Activated effector memory CD4-positive, alpha-beta T cell treated with anti-CD3 and anti-CD28 coated beads, Interleukin-2, amount 50 U/mL, for 16 hours (primary cell): Measurements from ENCODE around the gene HAUS7.

Experiments used
- DNase-seq: peaks from one replicate; pipeline ENCODE4 v3.0.0-alpha.2; 2020

Gene HAUS7

DNA sequence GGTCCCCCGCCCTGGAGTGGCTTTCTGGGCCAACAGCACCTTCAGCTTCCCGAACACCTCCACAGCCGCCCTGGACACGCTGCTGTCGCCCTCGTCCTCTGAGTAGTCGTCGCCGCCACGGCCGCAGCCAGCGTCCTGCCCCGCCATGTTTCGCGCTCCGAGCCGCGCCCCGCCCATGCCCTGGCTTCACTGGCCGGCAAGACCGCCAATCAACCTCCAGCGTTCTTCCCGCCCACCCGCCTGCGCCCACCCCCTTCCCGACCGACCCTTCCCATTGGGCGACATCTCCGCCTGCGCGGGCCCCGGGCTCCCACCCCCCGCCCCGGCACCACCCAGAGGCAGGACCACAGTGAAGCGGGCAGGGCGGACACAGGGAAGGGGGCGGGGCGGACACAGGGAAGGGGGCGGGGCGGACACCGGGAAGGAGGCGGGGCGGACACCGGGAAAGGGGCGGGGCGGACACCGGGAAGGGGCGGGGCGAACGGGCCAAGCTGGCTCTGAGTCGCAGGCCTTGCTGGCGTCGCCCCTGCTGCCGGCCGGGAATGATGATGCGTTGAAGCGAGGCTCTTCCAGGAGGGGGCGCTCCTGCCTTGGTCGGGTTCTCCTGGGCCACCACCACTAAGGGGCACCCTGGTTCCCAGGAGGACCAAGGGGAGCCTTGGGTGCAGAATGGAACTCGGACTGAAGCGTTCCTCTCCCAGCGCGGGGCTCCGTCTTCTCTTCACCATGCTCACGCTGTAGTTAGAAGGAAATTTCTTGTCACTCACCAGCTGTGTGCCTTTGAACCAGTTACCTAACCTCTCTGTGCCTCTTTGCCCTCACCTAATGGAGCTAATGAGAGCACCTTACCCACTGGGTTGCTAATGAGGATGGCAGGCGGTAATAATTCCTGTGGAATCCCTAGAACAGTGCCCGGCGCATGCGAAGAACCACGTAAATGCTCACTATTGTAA, at the start of gene HAUS7:
HAUS7 (minus strand) TSS at position 166 of the 953 bp plus-strand sequence; CDS start at position 147, 19 bp downstream.
- peak; percentile 94 for DNase-seq

DNA sequence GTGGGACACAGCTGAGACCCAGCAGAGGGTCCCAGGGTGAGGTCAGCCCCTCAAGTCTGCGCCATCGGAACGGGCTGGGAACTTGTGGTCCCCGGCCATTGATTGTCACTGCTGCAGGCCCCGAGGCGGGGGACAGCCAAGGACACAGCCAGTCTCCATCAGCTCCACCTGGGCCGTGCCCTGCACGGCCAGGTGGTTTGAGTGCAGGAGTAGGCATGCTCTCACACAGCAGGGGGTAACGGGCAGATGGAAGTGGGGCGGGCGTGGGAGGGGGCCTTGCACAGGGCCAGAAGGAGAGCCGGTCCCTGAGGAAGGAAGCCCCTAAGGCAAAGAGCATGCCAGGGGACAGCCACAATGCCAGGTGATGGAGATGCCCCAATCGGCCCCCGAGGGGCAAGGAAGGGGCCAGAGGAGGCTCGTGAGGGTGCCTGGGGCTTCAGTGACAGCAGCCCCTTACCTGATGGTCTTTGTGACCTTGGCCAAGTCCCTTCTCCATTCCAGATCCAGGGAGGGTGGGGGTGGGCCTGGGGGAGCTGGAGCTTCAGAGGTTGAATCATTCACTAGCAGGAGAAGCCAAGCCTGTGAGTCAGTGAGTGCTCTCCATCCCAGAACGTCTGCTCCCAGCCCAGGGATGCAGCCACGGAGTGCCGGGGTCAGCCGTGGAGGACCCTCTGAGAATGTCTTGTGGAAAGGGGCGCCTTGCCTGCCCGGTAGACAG, 49.4 kb upstream of the HAUS7 start:
- no peak for DNase-seq

DNA sequence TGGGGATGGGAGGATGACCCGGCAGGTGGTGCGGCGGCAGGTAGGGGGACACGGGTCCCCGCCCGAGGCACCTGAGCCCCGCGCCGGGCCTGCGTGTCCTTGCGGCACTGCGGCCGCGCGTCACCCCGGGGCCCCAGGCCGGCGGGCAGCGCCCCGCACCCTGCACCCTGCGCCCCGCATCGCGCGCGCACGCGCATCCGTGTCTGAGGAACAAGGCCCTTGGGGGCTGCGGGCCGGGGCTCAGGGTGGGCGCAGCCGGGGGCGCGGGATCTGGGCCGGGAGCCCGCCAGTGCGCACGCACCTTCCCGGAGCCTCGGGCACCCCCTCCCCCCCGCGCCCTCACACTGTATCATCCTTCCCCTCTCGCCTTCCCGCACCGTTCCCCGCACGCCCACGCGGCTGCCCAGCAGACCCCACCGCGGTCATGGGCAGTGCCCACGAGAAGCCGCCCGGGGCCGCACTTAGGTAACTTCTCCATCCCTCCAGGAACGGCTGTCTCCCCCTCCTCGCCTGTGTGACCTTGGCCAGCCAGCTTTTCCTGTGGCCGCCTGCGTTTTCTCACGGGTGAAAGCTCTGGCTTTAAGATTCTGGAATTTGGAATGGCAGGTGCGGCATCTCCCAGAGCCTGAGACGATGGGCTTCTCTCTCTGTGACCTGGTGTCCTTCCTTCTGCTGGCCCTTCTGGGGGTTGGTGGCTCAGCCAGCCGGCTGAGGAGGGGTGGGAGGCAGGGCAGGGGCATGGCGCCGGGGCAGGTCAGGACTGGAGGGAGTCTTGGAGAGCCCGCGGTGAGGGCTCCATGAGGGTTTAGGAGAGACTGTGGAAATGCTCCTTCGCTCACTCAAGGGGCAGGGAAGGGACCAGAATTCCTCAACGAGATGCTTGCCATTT, 47.8 kb upstream of the HAUS7 start:
- no peak for DNase-seq

GRCh38 chrX:153517423-153517822, 47.0 kb upstream of the HAUS7 start, which contains the start of gene ATP2B3:
Gene ATP2B3, plus strand, starts transcription at chrX:153517642. Its CDS starts 18,606 bp downstream, at chrX:153536248.
- no peak for DNase-seq

DNA sequence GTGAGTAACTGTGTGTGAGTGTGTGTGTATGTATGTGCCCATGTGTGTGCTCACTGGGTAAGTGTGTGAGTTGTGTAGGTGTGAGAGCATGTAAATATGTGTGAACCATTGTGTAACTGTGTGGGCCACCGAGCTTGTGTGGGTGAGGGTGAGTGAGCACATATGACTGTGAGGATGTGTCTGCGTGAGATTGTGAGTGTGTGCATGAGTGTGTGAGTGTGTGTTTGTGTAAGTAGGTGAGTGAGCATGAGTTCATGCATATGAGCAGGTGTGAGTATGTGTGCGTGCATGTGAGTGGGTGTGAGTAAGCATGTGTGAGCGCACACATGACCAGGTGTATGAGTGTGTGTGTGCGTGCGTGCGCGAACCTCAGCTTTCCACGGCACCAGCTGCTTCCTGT, 45.7 kb upstream of the HAUS7 start:
- no peak for DNase-seq

GRCh38 chrX:153515435-153515834, 45.1 kb upstream of the HAUS7 start:
- DNase-seq: no peak

DNA sequence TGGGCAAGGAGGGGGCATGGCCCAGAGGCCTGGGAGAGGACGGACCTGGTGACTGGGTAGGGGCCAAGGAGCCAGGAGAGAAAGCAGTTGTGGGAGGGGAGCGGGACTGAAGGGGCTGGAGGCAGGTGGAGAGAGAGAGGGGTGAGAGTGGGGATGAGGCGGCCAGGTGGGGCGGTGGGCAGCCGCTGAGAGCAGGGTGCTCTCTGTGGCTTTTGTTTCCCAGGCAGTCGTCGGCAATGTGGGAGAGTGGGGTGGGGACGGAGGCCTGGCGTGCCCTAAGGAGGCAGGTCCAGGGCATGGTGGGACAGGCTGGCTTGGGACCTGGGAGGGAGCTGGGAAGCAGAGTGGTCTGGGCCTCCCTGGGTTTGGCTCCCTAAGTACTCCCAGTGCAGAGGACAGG, 43.9 kb upstream of the HAUS7 start:
- DNase-seq: no peak

- DNase-seq: no peak
Observed at GRCh38 chrX:153513265-153513664, 42.9 kb upstream of the HAUS7 start.

GRCh38 chrX:153512501-153512893, 42.1 kb upstream of the HAUS7 start:
- DNase-seq: no peak

DNA sequence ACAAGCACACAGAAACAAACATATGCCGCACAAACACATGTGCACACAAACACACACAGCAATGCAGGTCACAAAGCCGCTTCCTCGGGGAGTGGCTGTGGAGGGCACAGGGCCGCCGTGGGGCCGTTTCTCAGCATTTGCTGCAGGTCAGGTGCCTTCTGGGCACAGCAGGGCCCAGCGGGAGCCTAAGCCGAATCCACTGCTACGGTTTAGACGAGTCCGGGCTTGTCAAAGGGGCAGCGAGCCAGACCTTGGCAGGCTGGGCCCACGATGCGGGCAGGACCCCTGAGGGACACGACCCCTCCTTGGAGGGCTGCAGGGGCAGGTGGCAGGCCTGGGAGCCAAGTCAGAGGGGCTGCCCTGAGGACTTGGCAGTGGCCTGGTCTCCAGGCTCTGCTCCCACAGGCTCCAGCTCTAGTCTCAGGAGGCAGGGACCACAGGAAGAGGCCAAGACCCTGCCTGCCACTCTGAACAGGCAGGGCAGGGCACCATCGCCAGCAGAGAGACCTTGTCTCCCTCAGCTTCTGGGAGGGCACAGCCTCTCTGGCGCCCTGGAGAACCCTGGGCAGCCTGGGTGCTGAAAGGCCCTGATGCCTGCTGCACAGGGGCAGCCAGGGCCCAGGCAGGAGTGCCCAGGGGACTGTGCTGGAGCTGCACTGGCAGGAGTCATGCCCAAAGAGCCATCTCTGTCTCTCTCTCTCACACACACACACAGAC, 41.6 kb upstream of the HAUS7 start:
- no peak for DNase-seq

GRCh38 chrX:153510383-153510782, 40.0 kb upstream of the HAUS7 start:
- DNase-seq: no peak

DNA sequence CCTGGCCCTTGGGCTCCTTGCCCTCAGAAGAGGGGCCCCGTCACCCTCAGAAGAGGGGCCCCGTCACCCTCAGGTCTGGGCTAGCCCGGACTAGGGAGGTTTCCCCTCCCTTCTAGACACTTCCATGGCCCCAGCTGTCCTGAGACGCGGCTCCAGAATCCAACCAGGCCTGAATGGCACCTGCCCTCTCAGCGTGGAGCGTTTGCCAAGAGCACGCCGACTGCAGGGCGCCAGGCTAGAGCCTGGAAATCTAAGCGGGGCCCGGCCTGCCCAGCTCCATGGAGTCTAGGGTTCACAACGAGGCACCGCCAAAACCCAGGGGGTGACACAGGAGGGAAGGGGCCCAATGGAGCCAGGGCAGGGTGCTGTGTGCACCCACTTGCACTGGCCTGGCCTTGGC, 39.2 kb upstream of the HAUS7 start:
- DNase-seq: no peak

GRCh38 chrX:153507484-153508178, 37.3 kb upstream of the HAUS7 start:
- peak; percentile 94 for DNase-seq

- DNase-seq: no peak
Observed at GRCh38 chrX:153505361-153505760, 35.0 kb upstream of the HAUS7 start.

DNA sequence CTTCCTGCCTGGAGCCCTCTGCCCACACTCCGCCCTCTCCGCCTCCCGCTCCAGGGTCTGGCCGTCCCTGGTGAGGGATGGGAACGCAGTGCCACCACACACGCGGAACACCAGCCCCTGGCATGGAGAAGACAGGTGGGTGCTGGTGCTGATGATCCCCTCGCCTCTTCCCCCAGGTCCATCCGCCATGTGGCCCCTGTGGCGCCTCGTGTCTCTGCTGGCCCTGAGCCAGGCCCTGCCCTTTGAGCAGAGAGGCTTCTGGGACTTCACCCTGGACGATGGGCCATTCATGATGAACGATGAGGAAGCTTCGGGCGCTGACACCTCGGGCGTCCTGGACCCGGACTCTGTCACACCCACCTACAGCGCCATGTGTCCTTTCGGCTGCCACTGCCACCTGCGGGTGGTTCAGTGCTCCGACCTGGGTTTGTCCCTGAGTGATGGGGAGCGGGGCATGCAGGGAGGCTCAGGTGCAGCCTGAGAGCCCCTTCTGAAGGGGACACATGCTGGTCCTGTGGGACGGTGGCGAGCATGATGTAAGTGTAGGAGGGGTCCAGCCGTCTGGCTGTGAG, 34.2 kb upstream of the HAUS7 start:
- no peak for DNase-seq

DNA sequence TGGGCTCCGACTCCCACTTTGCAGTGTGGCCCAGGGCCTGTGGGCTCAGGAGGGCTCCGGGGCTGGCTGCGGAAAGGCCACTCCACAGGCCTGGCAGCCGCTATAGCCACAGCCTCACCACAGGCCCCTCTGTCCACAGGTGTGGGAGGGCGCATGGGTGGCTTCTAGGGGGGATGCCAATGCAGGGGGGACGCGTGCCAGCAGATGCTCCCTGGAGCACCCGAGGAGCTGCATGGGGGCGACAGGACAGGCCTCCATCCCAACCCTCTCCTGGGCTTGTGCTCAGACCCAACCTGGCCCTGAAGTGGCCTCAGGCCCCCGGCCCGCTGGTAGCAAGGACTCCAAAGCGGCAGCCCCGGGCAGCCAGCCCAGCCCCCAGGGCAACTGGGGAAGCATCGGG, 32.4 kb upstream of the HAUS7 start:
- DNase-seq: no peak

GRCh38 chrX:153502131-153502530, 31.8 kb upstream of the HAUS7 start:
- DNase-seq: no peak

DNA sequence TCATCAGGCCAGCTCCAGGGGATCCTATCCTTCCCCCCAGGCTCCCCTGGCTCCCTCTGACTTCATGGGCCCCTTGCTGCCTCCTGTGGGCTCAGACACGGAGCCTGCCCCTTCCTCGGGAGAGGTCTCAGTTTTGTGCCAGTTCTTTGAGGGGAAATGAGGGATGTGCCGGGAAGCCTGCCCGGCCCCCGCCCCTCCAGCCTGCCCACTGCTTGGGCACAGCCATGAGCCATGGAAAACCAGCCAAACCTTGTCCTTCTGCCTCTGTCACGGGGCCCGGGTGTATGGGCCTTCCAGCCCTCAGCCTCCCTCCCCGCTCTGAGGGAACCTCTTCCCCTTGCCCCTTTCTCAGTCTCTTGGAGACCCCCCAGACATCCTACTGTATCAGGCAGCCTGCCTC, 31.2 kb upstream of the HAUS7 start:
- DNase-seq: no peak

DNA sequence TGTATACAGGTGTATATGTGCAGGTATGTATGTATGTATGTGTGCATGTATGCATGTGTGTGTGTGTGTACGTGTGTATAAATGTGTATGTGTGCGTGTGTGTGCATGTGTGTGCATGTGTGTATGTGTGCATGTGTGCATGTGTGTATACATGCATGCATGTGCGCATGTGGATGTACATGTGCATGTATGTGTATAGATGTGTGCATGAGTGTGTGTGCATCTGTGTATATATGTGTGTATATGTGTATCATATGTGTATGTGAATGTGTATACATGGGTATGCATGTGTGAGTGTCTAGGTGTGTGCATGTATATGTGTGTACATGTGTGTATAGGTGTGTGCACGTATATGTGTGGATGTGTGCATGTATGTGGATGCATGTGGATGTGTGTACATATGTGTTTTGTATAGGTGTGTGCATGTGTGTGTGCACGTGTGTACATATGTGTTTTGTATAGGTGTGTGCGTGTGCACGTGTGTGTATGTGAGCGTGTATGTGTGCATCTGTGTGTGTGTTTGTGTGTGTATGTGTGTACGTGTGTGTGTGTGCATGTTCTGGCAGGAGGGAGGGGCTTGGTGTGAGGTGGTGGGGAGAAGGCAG, 30.4 kb upstream of the HAUS7 start:
- DNase-seq: no peak

DNA sequence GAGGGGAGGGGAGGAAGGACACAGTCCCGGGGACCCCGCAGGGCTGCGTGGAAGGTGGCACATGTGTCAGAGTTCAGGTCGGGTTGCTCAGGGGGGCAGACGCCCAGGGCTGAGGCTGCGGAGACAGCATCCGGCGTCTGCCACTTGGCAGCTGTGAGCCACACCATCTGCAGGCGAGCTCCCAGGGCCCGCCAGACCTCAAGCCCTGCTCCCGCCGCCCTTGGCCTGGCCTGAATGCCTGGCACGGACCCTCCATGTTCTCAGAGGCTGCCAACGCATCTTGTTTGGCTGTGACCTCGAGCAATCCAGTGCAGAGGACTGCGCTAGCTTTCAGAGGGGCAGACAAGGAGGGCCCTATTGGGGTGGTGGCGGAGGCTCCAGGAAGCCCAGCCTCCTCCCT, 29.5 kb upstream of the HAUS7 start:
- no peak for DNase-seq

GRCh38 chrX:153499341-153499740, 29.0 kb upstream of the HAUS7 start:
- DNase-seq: no peak
